ENCODE data around the gene C13orf42.

DNA sequence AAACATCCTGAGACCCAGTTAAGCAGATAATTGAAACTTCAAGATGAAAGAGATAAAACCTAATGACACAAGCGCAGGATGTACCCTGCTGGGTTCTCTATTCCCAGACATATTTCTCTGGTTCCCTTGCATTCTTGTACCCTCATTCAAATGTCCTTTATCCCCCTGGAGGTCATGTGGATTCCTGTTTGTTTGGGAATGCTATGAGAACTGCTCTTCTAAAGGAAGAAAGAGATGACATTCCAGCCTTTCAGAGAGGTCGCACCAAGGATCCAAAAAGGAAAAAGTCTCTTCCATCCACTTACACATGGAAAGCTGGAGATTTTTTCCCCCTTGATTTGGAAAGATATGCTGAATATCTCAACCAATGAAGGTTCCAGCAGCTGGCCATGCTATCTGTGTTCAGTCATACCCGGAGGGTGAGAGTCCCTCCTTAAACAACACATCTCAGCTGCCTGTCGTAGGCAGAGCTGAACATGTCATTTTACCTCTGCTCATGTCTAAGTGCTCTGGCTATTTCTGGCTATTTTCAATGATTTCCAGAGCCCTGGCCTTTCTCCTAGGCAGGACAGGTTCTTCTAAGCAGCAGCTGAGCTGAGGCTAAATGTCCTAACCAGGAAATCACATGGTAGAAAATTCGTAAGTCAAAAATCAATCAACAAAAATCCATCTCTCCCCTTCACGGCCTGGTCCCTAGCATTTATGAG is 52.5 kb downstream of the C13orf42 start:
- TF ChIP-seq CTCF (conservative IDR thresholded peaks at IDR 0.05; ENCODE audit: low read length) (no peak), EZH2phosphoT487 (IDR thresholded peaks at IDR 0.05; ENCODE audit: borderline replicate concordance) (no peak)
